Body of pancreas (tissue), 4 donors: Measurements from ENCODE around the gene SEL1L3. TPM values are rescaled to one million over a fixed set of nuclear protein-coding genes. Genes with fewer than 3 reads are reported as not detected.

ENCODE experiments used
- ATAC-seq: fragments of 150-250 bp; one replicate; pipeline ENCODE4 v1.9.1; 2016
- DNase-seq, 4 donors: peaks; one replicate each; pipeline ENCODE4 v3.0.0-alpha.2; 2019
- H3K27ac ChIP-seq, 4 donors: fragments of 200-600 bp; sonication (generic); 1 replicate in 3 of 4; 2 replicates in 1 of 4; pipeline versions ENCODE4 v1.5.1 to v1.6.1; 2016 to 2019; ENCODE audit warnings: mild to moderate bottlenecking in 1 of 4, mixed read lengths in 1 of 4, moderate library complexity in 1 of 4
- H3K27me3 ChIP-seq, 2 donors: fragments of 200-600 bp; sonication (generic); one replicate each; pipeline ENCODE4 v1.6.0; 2016; ENCODE audit warnings: mild to moderate bottlenecking in 1 of 2
- H3K36me3 ChIP-seq, 2 donors: fragments of 200-600 bp; sonication (generic); replicated peaks in 1 of 2; 2 replicates each; pipeline ENCODE4 v1.5.1; 2016; ENCODE audit warnings: low read depth in 2 of 2; ENCODE audit not compliant: insufficient read depth in 1 of 2
- H3K4me1 ChIP-seq: fragments of 200-600 bp; sonication (generic); one replicate; pipeline ENCODE4 v1.6.0; 2016
- H3K4me3 ChIP-seq, 2 donors: fragments of 200-600 bp; sonication (generic); 1 replicate in 1 of 2; 2 replicates in 1 of 2; pipeline ENCODE4 v1.5.1; 2016 to 2019
- H3K9me3 ChIP-seq, 3 donors: fragments of 200-600 bp; sonication (generic); 1 replicate in 2 of 3; 2 replicates in 1 of 3; pipeline ENCODE4 v1.5.1; 2016
- CTCF ChIP-seq, 7 experiments: fragments of 450-650 bp in 4 of 7; fragments of 200-600 bp in 3 of 7; sonication (generic) in 3 of 7; IDR thresholded peaks; one replicate each; pipeline ENCODE4 v1.5.1; 2016 to 2019; ENCODE audit warnings: antibody characterized with exemption in 7 of 7
- POLR2A ChIP-seq, 3 donors: fragments of 450-650 bp; IDR thresholded peaks; one replicate each; pipeline ENCODE4 v1.6.1; 2016; ENCODE audit warnings: antibody characterized with exemption in 3 of 3, mild to moderate bottlenecking in 2 of 3
- whole genome bisulfite sequencing, 2 donors: methylation state at CpG; one replicate each; pipeline ENCODE4 v1.1.5; 2017; 5-methylcytosine and 5-hydroxymethylcytosine counted together
- intact Hi-C: fragments of 100-400 bp; cut with DNase I; formaldehyde crosslinking; loops from one replicate; pipeline ENCODE4 v1.15.1; 2023
- total RNA-seq, 2 donors: library from RNA; depleted of rRNA; stranded (reverse); fragments of >200 nt; gene quantifications; one replicate each; pipeline ENCODE4 v1.1.0, GENCODE V29; 2016

The SEL1L3 gene
- total RNA-seq, 2 donors from 2014 or later, result 32.3 to 64.1 TPM

- no peaks in the 10 kb centered on the region for H3K27me3 ChIP-seq
- ATAC-seq, result no peak
- H3K4me1 ChIP-seq, result peaks cover 9% of the 10 kb centered on the region
- no peak overlapping the region for H3K27ac ChIP-seq
- H3K9me3 ChIP-seq, result no peaks in the 10 kb centered on the region
- no peak for DNase-seq
- intact Hi-C loops, result no loop called here
- TF ChIP-seq CTCF (IDR thresholded peaks at IDR 0.05), result no peak
- no peaks in the 10 kb centered on the region for H3K36me3 ChIP-seq
- no peak overlapping the region for H3K4me3 ChIP-seq
- 89 to 96% methylated on average over 9 to 12 of the region's 12 CpGs for WGBS, 2 donors
Measured at GRCh38 chr4:25845841-25846653, 16.7 kb downstream of the SEL1L3 start.

GRCh38 chr4:25844961-25845712 lies 17.7 kb downstream of the SEL1L3 start:
- Histone ChIP-seq H3K9me3 (no peaks in the 10 kb centered on the region), H3K27ac (no peak overlapping the region), H3K27me3 (no peaks in the 10 kb centered on the region), H3K4me1 (peaks cover 9% of the 10 kb centered on the region), H3K36me3 (no peaks in the 10 kb centered on the region), H3K4me3 (no peak overlapping the region)
- 89 to 95% methylated on average over 4 of the region's 4 CpGs for WGBS, 2 donors
- DNase-seq, result no peak
- TF ChIP-seq POLR2A (IDR thresholded peaks at IDR 0.05), result no peak
- TF ChIP-seq CTCF (IDR thresholded peaks at IDR 0.05), result no peak
- ATAC-seq, result no peak
- intact Hi-C loops, result no loop called here

GRCh38 chr4:25843340-25844097 lies 19.3 kb downstream of the SEL1L3 start:
- H3K27ac ChIP-seq, result peak overlapping the region in 1 of 4 donors; percentile 22
- H3K4me1 ChIP-seq, result peaks cover 9% of the 10 kb centered on the region
- H3K4me3 ChIP-seq, result no peak overlapping the region
- H3K27me3 ChIP-seq, result no peaks in the 10 kb centered on the region
- TF ChIP-seq CTCF (IDR thresholded peaks at IDR 0.05) (no peak), POLR2A (IDR thresholded peaks at IDR 0.05) (no peak)
- intact Hi-C loops, result no loop called here
- no peaks in the 10 kb centered on the region for H3K9me3 ChIP-seq
- peak in 3 of 4 donors; percentile 50 to 60 (median 51) for DNase-seq
- WGBS, 2 donors, result 48 to 59% methylated on average over 13 to 22 of the region's 22 CpGs
- peak; percentile 72 for ATAC-seq
- H3K36me3 ChIP-seq, result no peaks in the 10 kb centered on the region

GRCh38 chr4:25842229-25842845 lies 20.5 kb downstream of the SEL1L3 start:
- Histone ChIP-seq H3K4me3 (no peak overlapping the region), H3K9me3 (no peaks in the 10 kb centered on the region), H3K27me3 (no peaks in the 10 kb centered on the region), H3K27ac (no peak overlapping the region), H3K4me1 (peaks cover 9% of the 10 kb centered on the region), H3K36me3 (no peaks in the 10 kb centered on the region)
- ATAC-seq, result no peak
- intact Hi-C loops, result no loop called here
- WGBS, 2 donors, result 64 to 90% methylated on average over 5 of the region's 5 CpGs
- no peak for DNase-seq
- peak in 1 of 7 experiments; percentile 7 for TF ChIP-seq CTCF (IDR thresholded peaks at IDR 0.05)
- TF ChIP-seq POLR2A (IDR thresholded peaks at IDR 0.05), result no peak
